ENCODE measurements around the gene RHBDL1.

- TF ChIP-seq POLR2AphosphoS5 (IDR thresholded peaks at IDR 0.05; ENCODE audit: insufficient read depth, low read depth, low read length) (no peak), CTCF (IDR thresholded peaks at IDR 0.05; ENCODE audit: extremely low read depth in 1 of 2, insufficient read depth in 1 of 2, low read depth in 1 of 2, low read length in 2 of 2) (no peak), POLR2A (IDR thresholded peaks at IDR 0.05; ENCODE audit: low read depth, low read length) (no peak), EZH2 (IDR thresholded peaks at IDR 0.05; ENCODE audit: borderline replicate concordance, low read depth, low read length, severe bottlenecking) (no peak), MYC (IDR thresholded peaks at IDR 0.05; ENCODE audit: low read depth, low read length) (no peak), FOS (IDR thresholded peaks at IDR 0.05; ENCODE audit: borderline replicate concordance, insufficient read depth, low read length) (no peak)
Measured at GRCh38 chr16:661184-661821, 14.2 kb upstream of the RHBDL1 start.

All from endothelial cell of umbilical vein (primary cell).